HepG2 (cell line): ENCODE results near the gene C3orf70. TPM values are rescaled to one million over a fixed set of nuclear protein-coding genes. Genes with fewer than 3 reads are reported as not detected.

Experiments
- HNF4A ChIP-seq: sonication (generic); formaldehyde crosslinking; IDR thresholded peaks from 2 replicates; pipeline ENCODE4 v1.4.0; 2020; ENCODE audit warnings: missing genetic modification reagents
- MTF1 ChIP-seq: sonication (generic); formaldehyde crosslinking; IDR thresholded peaks from 2 replicates; pipeline ENCODE4 v1.5.0; 2020; ENCODE audit warnings: missing genetic modification reagents
- MXI1 ChIP-seq: IDR thresholded peaks from 3 replicates; pipeline ENCODE4 v1.6.1; 2012; ENCODE audit warnings: low read depth, low read length, inconsistent platforms, borderline replicate concordance
- NCOR1 ChIP-seq: fragments of 200-600 bp; sonication (generic); IDR thresholded peaks from 2 replicates; pipeline ENCODE4 v1.7.0; 2017; ENCODE audit warnings: antibody characterized with exemption, low read length, borderline replicate concordance
- ONECUT2 ChIP-seq: sonication (generic); formaldehyde crosslinking; IDR thresholded peaks from 2 replicates; pipeline ENCODE4 v1.4.0; 2020; ENCODE audit warnings: missing genetic modification reagents
- PRDM15 ChIP-seq: sonication (generic); formaldehyde crosslinking; IDR thresholded peaks from 2 replicates; pipeline ENCODE4 v1.4.0; 2020; ENCODE audit warnings: missing genetic modification reagents
- RAD51 ChIP-seq: fragments of 450-650 bp; IDR thresholded peaks from 2 replicates; pipeline ENCODE4 v1.6.1; 2016; ENCODE audit warnings: borderline replicate concordance
- REL ChIP-seq: sonication (generic); formaldehyde crosslinking; conservative IDR thresholded peaks from 2 replicates; pipeline ENCODE4 v1.8.0; 2022; ENCODE audit warnings: mild to moderate bottlenecking, missing genetic modification reagents, moderate library complexity
- YEATS4 ChIP-seq: sonication (generic); formaldehyde crosslinking; IDR thresholded peaks from 2 replicates; pipeline ENCODE4 v1.4.0; 2020; ENCODE audit warnings: missing genetic modification reagents, borderline replicate concordance
- ZKSCAN5 ChIP-seq: sonication (generic); formaldehyde crosslinking; IDR thresholded peaks from 2 replicates; pipeline ENCODE4 v1.5.1; 2020; ENCODE audit warnings: mild to moderate bottlenecking, missing genetic modification reagents
- ZNF121 ChIP-seq: sonication (generic); formaldehyde crosslinking; IDR thresholded peaks from 2 replicates; pipeline ENCODE4 v1.5.0; 2020; ENCODE audit warnings: mild to moderate bottlenecking, missing genetic modification reagents
- ZNF260 ChIP-seq: sonication (generic); formaldehyde crosslinking; IDR thresholded peaks from 2 replicates; pipeline ENCODE4 v1.4.0; 2020; ENCODE audit warnings: missing genetic modification reagents, low read depth, mild to moderate bottlenecking, borderline replicate concordance
- ZNF503 ChIP-seq: sonication (generic); formaldehyde crosslinking; IDR thresholded peaks from 2 replicates; pipeline ENCODE4 v1.4.0; 2020; ENCODE audit warnings: missing genetic modification reagents
- ZNF616 ChIP-seq: sonication (generic); formaldehyde crosslinking; IDR thresholded peaks from 2 replicates; pipeline ENCODE4 v1.5.0; 2020; ENCODE audit warnings: low read depth, mild to moderate bottlenecking, missing genetic modification reagents
- ZNF879 ChIP-seq: sonication (generic); formaldehyde crosslinking; IDR thresholded peaks from 2 replicates; pipeline ENCODE4 v1.8.1; 2023; ENCODE audit warnings: missing genetic modification reagents
- polyA plus RNA-seq, 8 experiments: library from polyadenylated mRNA; depleted of rRNA in 3 of 8; stranded (reverse) in 7 of 8; unstranded in 1 of 8; fragments of >200 nt; fragmentation: Illumina TruSeq in 4 of 8; extraction: Trizol in 4 of 8; gene quantifications; 2 replicates each; pipeline versions ENCODE4 v1.2.1 to v1.2.3, GENCODE V29; 2011 to 2016; ENCODE audit warnings: low read depth in 4 of 8, missing spikeins in 1 of 8, mixed read lengths in 1 of 8; ENCODE audit not compliant: insufficient read depth in 1 of 8
- total RNA-seq, 5 experiments: library from RNA; depleted of rRNA; stranded (reverse); fragments of >200 nt; fragmentation: Illumina TruSeq; extraction: Trizol; gene quantifications; 2 replicates each; pipeline ENCODE4 v1.2.3, GENCODE V29; 2016; ENCODE audit warnings: low read depth in 1 of 5
- TF ChIP-seq, protein P1 (sequence below): sonication (generic); formaldehyde crosslinking; conservative IDR thresholded peaks from 2 replicates; pipeline ENCODE4 v1.8.0; 2022; ENCODE audit warnings: mild to moderate bottlenecking, moderate library complexity, missing genetic modification reagents
- TF ChIP-seq, protein P2 (sequence below): sonication (generic); formaldehyde crosslinking; IDR thresholded peaks from 2 replicates; pipeline ENCODE4 v1.4.0; 2020; ENCODE audit warnings: missing genetic modification reagents
- TF ChIP-seq, protein P3 (sequence below): sonication (generic); IDR thresholded peaks from 2 replicates; pipeline ENCODE4 v1.6.1; 2016; ENCODE audit warnings: low read depth, borderline replicate concordance
- TF ChIP-seq, protein P4 (sequence below): sonication (generic); formaldehyde crosslinking; IDR thresholded peaks from 2 replicates; pipeline ENCODE4 v1.5.0; 2020; ENCODE audit warnings: mild to moderate bottlenecking, missing genetic modification reagents, moderate library complexity

C3orf70 gene
- total and polyA plus RNA-seq, 2 of the 13 experiments (the other 11 are each of a cell fraction or from before 2014, with no cell fraction given) = 0.79 to 2.4 TPM

- TF ChIP-seq PRDM15 (CRISPR knock-in tag) = no peak
- TF ChIP-seq ZNF260 (CRISPR knock-in tag) = no peak
- no peak for TF ChIP-seq ONECUT2
- no peak for TF ChIP-seq RAD51
- TF ChIP-seq, protein P1, sequence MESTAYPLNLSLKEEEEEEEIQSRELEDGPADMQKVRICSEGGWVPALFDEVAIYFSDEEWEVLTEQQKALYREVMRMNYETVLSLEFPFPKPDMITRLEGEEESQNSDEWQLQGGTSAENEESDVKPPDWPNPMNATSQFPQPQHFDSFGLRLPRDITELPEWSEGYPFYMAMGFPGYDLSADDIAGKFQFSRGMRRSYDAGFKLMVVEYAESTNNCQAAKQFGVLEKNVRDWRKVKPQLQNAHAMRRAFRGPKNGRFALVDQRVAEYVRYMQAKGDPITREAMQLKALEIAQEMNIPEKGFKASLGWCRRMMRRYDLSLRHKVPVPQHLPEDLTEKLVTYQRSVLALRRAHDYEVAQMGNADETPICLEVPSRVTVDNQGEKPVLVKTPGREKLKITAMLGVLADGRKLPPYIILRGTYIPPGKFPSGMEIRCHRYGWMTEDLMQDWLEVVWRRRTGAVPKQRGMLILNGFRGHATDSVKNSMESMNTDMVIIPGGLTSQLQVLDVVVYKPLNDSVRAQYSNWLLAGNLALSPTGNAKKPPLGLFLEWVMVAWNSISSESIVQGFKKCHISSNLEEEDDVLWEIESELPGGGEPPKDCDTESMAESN = no peak
- TF ChIP-seq ZKSCAN5 (CRISPR knock-in tag) = no peak
- TF ChIP-seq NCOR1 = 0 out of 2 replicates have a peak, but pooled peaks have one; percentile 25
- TF ChIP-seq, protein P2, sequence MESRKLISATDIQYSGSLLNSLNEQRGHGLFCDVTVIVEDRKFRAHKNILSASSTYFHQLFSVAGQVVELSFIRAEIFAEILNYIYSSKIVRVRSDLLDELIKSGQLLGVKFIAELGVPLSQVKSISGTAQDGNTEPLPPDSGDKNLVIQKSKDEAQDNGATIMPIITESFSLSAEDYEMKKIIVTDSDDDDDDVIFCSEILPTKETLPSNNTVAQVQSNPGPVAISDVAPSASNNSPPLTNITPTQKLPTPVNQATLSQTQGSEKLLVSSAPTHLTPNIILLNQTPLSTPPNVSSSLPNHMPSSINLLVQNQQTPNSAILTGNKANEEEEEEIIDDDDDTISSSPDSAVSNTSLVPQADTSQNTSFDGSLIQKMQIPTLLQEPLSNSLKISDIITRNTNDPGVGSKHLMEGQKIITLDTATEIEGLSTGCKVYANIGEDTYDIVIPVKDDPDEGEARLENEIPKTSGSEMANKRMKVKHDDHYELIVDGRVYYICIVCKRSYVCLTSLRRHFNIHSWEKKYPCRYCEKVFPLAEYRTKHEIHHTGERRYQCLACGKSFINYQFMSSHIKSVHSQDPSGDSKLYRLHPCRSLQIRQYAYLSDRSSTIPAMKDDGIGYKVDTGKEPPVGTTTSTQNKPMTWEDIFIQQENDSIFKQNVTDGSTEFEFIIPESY (CRISPR knock-in tag) = no peak
- TF ChIP-seq REL (CRISPR knock-in tag) = no peak
- no peak for TF ChIP-seq ZNF616
- no peak for TF ChIP-seq ZNF879 (CRISPR knock-in tag)
- TF ChIP-seq, protein P3, sequence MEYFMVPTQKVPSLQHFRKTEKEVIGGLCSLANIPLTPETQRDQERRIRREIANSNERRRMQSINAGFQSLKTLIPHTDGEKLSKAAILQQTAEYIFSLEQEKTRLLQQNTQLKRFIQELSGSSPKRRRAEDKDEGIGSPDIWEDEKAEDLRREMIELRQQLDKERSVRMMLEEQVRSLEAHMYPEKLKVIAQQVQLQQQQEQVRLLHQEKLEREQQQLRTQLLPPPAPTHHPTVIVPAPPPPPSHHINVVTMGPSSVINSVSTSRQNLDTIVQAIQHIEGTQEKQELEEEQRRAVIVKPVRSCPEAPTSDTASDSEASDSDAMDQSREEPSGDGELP = peak; percentile 34; the same call in 1 of the 2 replicates
- TF ChIP-seq YEATS4 (CRISPR knock-in tag) = no peak
- peak; percentile 68 for TF ChIP-seq HNF4A
- no peak for TF ChIP-seq MXI1
- TF ChIP-seq MTF1 = no peak
- TF ChIP-seq, protein P4, sequence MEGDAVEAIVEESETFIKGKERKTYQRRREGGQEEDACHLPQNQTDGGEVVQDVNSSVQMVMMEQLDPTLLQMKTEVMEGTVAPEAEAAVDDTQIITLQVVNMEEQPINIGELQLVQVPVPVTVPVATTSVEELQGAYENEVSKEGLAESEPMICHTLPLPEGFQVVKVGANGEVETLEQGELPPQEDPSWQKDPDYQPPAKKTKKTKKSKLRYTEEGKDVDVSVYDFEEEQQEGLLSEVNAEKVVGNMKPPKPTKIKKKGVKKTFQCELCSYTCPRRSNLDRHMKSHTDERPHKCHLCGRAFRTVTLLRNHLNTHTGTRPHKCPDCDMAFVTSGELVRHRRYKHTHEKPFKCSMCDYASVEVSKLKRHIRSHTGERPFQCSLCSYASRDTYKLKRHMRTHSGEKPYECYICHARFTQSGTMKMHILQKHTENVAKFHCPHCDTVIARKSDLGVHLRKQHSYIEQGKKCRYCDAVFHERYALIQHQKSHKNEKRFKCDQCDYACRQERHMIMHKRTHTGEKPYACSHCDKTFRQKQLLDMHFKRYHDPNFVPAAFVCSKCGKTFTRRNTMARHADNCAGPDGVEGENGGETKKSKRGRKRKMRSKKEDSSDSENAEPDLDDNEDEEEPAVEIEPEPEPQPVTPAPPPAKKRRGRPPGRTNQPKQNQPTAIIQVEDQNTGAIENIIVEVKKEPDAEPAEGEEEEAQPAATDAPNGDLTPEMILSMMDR (CRISPR knock-in tag) = no peak
- TF ChIP-seq ZNF121 (CRISPR knock-in tag) = no peak
- no peak for TF ChIP-seq ZNF503 (CRISPR knock-in tag)
These were observed 122.5 kb downstream of the C3orf70 start (continued) for GRCh38 chr3:185030399-185030798.
